K562 treated with DMSO at 1 percent for 4 hours (cell line): ENCODE results near the gene RUVBL1. TPM values are rescaled to one million over a fixed set of nuclear protein-coding genes. Genes with fewer than 3 reads are reported as not detected.

ENCODE experiments used
- total RNA-seq: library from RNA; unstranded; fragments of 300-600 nt; gene quantifications from 2 replicates; pipeline ENCODE4 v1.2.3, GENCODE V29; 2022; ENCODE audit not compliant: insufficient read depth

The RUVBL1 gene
- 50.9 and 51.6 TPM in 2 replicates for total RNA-seq

DNA sequence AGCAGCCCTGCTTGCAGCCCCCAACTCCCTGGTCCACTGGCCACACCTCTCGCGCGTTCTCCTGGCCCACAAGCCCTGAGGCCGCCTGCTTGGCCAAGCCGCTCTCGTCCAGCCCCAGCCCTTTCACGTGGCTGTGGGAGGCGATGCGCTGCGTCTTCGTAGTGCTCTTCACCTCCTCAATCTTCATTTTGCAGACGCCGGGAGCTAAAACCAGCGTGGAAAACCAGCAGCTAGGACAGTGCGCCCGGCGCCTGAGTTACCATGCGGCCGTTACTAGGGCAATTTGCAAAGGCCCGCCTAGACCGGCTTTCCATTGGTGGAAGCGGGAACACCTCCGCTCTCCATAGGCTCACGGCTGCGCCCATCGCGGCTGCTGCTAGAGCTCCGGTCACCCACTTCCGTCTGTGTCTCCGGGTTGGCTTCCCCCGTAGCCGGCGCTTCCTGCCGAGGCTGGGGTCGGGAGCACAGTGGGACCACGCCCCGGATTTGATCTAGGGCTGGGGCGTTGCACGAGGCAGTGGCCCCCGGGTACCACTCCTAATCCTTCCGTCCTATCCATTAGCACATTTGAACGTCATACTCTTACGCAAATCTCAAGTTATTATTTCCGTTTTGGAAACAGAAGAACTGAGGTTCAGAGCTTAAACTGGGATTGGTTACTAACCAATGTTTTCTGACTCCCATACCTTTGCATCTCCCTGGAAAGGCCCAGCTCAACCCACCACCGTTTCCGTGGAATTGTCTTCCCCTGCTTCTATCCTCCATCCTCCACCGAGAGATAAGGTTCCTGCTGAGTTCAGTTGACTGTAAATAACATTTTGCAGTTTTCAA, at the start of gene RUVBL1:
TSS of gene RUVBL1 (minus strand) at position 275 of the 831 bp plus-strand sequence. CDS start at position 187, 88 bp downstream.

DNA sequence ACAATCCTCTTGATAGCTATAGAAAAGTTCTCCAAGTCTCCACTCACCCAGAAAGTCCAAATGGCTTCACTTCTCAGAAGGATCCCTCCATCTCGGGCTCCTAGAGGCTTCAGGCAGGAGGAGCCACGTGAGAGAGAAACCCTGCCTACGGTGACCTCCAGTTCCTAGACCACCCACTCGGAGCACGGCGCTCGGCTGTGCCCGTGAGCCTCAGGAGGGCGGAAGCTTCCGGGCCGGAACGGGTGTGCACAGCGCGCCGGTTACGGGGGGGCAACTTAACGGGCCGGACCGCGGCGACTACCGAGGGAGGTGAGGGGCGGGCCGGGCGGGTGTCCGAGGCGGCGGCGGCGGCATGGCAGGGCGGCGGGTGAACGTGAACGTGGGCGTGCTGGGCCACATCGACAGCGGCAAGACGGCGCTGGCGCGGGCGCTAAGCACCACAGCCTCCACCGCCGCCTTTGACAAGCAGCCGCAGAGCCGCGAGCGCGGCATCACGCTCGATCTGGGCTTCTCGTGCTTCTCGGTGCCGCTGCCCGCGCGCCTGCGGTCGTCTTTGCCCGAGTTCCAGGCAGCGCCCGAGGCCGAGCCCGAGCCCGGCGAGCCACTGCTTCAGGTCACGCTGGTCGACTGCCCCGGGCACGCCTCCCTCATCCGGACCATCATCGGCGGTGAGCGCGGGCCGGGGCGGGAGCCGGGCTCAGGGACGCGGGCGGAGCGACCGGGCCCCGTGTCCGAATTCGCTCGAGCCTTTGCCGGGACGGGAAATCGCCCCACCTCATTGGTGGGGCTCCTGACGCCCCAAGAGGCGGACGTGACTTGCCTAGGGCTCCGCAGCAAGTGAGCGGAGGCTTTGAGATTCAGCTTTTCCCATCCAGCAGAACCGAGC, 29.8 kb upstream of the RUVBL1 start, which contains the start of gene EEFSEC:
TSS of gene EEFSEC (plus strand) at position 326 of the 886 bp plus-strand sequence. CDS start at position 353, 27 bp downstream.

DNA sequence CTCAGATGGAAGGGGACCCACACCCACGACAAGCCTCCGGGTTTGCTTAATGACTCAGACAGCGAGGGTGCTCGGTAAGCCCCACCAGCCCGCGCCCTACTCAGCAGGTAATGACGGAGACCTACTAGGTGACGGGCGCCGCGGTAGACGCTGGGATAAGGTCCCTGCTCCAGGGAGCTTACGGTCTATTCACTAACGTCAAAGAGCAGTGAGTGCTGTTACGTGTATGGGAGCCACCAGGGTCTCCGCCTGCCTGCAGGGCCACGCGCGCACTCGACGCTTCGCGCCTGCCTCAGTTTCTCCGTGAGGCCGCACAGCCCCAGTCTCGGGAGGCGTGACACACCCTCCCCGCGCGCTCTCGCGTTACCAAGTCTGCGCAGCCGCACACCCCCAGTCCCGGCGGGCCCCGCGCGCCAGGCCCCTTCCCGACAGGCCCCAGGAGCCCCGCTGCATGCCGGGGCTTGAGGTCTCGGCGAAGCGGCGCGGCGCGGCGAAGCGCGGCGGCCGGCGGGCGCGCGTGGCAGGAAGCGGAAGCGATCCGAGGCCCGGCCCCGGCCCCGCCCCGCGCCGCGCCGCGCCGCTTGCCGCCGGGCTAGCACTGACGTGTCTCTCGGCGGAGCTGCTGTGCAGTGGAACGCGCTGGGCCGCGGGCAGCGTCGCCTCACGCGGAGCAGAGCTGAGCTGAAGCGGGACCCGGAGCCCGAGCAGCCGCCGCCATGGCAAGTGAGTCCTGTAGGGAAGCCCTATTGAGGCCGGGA, 71.6 kb downstream of the RUVBL1 start, which contains the start of gene SEC61A1:
TSS of gene SEC61A1 (plus strand) at position 601 of the 758 bp plus-strand sequence. CDS start at position 717, 116 bp downstream.

Other genes with a start within 250 kb of the RUVBL1 start
- not detected in 2 replicates for gene KBTBD12, start 208.6 kb downstream of the RUVBL1 start, total RNA-seq
- 126 and 141 TPM in 2 replicates for gene SEC61A1, start 71.4 kb downstream of the RUVBL1 start, total RNA-seq
- gene EEFSEC, start 29.7 kb upstream of the RUVBL1 start, total RNA-seq = 23.8 and 28.3 TPM in 2 replicates